Testis (tissue), 2 donors: ENCODE results near the gene ANKRD13D.

Experiments used
- CTCF ChIP-seq, 3 experiments: fragments of 450-650 bp in 2 of 3; fragments of 200-600 bp in 1 of 3; sonication (generic) in 1 of 3; IDR thresholded peaks; one replicate each; pipeline ENCODE4 v1.5.1; 2016 to 2019; ENCODE audit warnings: antibody characterized with exemption in 3 of 3, mild to moderate bottlenecking in 2 of 3, moderate library complexity in 1 of 3
- POLR2A ChIP-seq: fragments of 450-650 bp; IDR thresholded peaks from one replicate; pipeline ENCODE4 v1.6.1; 2017; ENCODE audit warnings: antibody characterized with exemption, mild to moderate bottlenecking, moderate library complexity

- TF ChIP-seq CTCF (IDR thresholded peaks at IDR 0.05) (peak; percentile 83 to 94 (median 90)), POLR2A (no peak)
Observed at GRCh38 chr11:67351275-67352005, 62.3 kb downstream of the ANKRD13D start.
